HG02870 (cell line): ENCODE measurements around the gene LIAS.
A peak's percentile ranks its signal among the peaks of the same experiment; 100 is the strongest.
"Not testable (repeated sequence)": the region's sequence is repeated elsewhere in the genome, so short reads cannot be mapped to it uniquely, and the experiment has no call there.

Experiments used
- ATAC-seq: cut with Tn5 transposase; IDR thresholded peaks from one replicate; pipeline ENCODE4 v1.9.1; 2021; ENCODE audit warnings: mild to moderate bottlenecking, moderate library complexity; ENCODE audit not compliant: unreplicated experiment

LIAS gene

GRCh38 chr4:39452860-39453587, 5.8 kb upstream of the LIAS start:
- ATAC-seq = no peak

- ATAC-seq = no peak
Measured at GRCh38 chr4:39453738-39454137, 5.1 kb upstream of the LIAS start.

- ATAC-seq = no peak
Measured at GRCh38 chr4:39455486-39455885, 3.4 kb upstream of the LIAS start.

- ATAC-seq = no peak
Measured at GRCh38 chr4:39456946-39457763, 1.7 kb upstream of the LIAS start.

- ATAC-seq = not testable (repeated sequence)
Measured at GRCh38 chr4:39458161-39458504, 723 bp upstream of the LIAS start.

- no peak for ATAC-seq
Measured at GRCh38 chr4:39464886-39465501, 6.1 kb downstream of the LIAS start.

- no peak for ATAC-seq
Measured at GRCh38 chr4:39466747-39467146, 7.9 kb downstream of the LIAS start.

GRCh38 chr4:39467464-39467863, 8.6 kb downstream of the LIAS start:
- no peak for ATAC-seq

- ATAC-seq = peak; percentile 76
Measured at GRCh38 chr4:39469429-39470077, 10.7 kb downstream of the LIAS start.

GRCh38 chr4:39470402-39470801, 11.5 kb downstream of the LIAS start:
- no peak for ATAC-seq

- no peak for ATAC-seq
Measured at GRCh38 chr4:39472396-39472795, 13.5 kb downstream of the LIAS start.

- no peak for ATAC-seq
Measured at GRCh38 chr4:39476187-39476895, 17.5 kb downstream of the LIAS start.

GRCh38 chr4:39480251-39480650, 21.4 kb downstream of the LIAS start:
- no peak for ATAC-seq

GRCh38 chr4:39480902-39481695, 22.2 kb downstream of the LIAS start:
- ATAC-seq = no peak

GRCh38 chr4:39484582-39485272, 25.9 kb downstream of the LIAS start:
- no peak for ATAC-seq

GRCh38 chr4:39486221-39486804, 27.5 kb downstream of the LIAS start:
- ATAC-seq = no peak

- no peak for ATAC-seq
Measured at GRCh38 chr4:39490322-39490721, 31.5 kb downstream of the LIAS start.

GRCh38 chr4:39494354-39494753, 35.5 kb downstream of the LIAS start:
- ATAC-seq = no peak
